GM19438 (cell line): ENCODE measurements around the gene KLRB1.
"Not testable (repeated sequence)": the region's sequence is repeated elsewhere in the genome, so short reads cannot be mapped to it uniquely, and the experiment has no call there.

ENCODE experiments used
- ATAC-seq: cut with Tn5 transposase; IDR thresholded peaks from one replicate; pipeline ENCODE4 v1.9.1; 2021; ENCODE audit warnings: low read depth; ENCODE audit not compliant: unreplicated experiment

Gene KLRB1

DNA sequence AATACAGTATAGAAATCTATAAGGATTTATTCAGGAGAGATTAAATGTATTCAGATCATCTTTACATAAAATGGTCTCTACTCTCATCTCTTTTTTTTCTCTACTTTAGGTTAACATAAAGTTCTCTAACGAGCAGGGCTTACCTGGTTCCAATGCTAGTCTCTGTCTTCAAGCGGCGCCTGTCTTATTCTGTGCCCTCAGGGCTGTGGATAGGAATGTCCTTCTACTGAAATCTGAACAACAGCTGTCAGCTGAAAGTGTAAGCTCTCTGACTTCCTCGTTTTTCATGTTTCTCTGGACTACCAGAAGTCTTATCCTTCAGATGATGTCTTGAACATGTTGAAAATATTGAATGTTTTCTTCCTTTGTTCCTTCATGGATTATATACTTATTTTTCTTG is 62.2 kb downstream of the KLRB1 start:
- not testable (repeated sequence) for ATAC-seq
